Cardiac fibroblast (primary cell): ENCODE data around the gene FRMD4A.
A peak's percentile ranks its signal among the peaks of the same experiment; 100 is the strongest.
"Not testable (repeated sequence)": the region's sequence is repeated elsewhere in the genome, so short reads cannot be mapped to it uniquely, and the experiment has no call there.

ENCODE experiments used
- DNase-seq, 2 donors: peaks; one replicate each; pipeline versions ENCODE4 v3.0.0 to v3.0.0-alpha.2; 2010; ENCODE audit warnings: low read depth in 2 of 2
- H3K4me3 ChIP-seq, 2 donors: replicated peaks in 1 of 2; 1 replicate in 1 of 2; 2 replicates in 1 of 2; pipeline ENCODE4 v1.5.1; 2011; ENCODE audit warnings: low read depth in 2 of 2, low read length in 2 of 2, mild to moderate bottlenecking in 2 of 2, moderate library complexity in 1 of 2
- CTCF ChIP-seq: IDR thresholded peaks from one replicate; pipeline ENCODE4 v1.5.1; 2011; ENCODE audit warnings: low read depth, mild to moderate bottlenecking, low read length, inconsistent platforms

The FRMD4A gene

GRCh38 chr10:13905281-13905680 is 425.4 kb downstream of the FRMD4A start:
- no peak overlapping the region for H3K4me3 ChIP-seq
- TF ChIP-seq CTCF, result no peak
- no peak for DNase-seq

DNA sequence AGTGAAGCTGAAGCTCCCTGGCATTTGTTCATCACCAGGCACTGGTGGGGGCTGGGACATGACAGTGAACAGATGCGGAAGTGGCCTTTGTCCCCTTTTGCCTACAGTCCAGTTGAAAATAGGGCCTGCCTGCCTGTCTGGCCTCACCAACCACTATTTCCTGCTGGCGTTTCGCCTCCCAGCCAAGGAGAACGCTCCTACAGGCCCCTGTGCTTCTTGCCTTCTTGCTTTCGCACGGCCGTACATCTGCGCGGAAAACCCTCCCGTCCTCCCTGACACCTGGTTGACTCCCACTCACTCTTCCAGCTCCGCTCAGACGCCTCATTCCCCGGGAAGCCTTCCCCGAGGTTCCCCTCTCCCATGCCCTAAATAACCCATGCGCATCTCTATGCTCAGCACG is 426.7 kb downstream of the FRMD4A start:
- no peak for TF ChIP-seq CTCF
- H3K4me3 ChIP-seq, result no peak overlapping the region
- DNase-seq, result no peak

GRCh38 chr10:13902868-13903587 is 427.7 kb downstream of the FRMD4A start:
- H3K4me3 ChIP-seq, result no peak overlapping the region
- no peak for DNase-seq
- TF ChIP-seq CTCF, result no peak

DNA sequence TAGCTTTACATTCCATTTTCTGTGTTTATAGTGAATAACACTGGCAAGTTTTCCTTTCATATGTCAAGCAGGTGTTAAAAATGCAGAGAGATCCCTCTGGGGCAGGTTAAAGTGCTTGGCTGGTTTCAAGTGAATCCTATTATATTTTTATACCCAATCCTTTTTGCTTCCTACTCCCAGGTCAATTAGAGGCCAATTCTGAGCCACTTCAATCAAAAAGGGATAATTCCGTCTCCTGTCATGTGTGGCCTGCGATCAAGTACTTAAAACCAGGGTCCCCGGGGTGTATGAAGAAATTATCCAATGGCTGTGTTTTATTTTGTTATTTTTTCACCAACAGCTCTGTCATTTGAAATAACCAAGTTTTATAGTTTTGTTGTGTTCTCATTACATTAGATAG is 430.8 kb downstream of the FRMD4A start:
- DNase-seq, result no peak
- no peak overlapping the region for H3K4me3 ChIP-seq
- no peak for TF ChIP-seq CTCF

DNA sequence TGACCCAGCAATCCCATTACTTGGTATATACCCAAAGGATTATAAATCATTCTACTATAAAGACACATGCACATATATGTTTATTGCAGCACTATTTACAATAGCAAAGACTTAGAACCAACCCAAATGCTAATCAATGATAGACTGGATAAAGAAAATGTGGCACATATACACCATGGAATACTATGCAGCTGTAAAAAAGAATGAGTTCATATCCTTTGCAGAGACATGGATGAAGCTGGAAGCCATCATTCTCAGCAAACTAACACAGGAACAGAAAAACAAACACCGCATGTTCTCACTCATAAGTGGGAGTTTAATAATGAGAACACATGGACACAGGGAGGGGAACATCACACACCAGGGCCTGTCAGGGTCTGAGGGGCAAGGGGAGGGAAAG is 434.6 kb downstream of the FRMD4A start:
- DNase-seq, H3K4me3 ChIP-seq: not testable (repeated sequence)

- DNase-seq, result peak; percentile 26 to 72
- no peak for TF ChIP-seq CTCF
- peak overlapping the region in 1 of 2 donors; percentile 4 for H3K4me3 ChIP-seq
Observed at GRCh38 chr10:13894412-13895093, 436.2 kb downstream of the FRMD4A start.

GRCh38 chr10:13893926-13894325 is 436.8 kb downstream of the FRMD4A start:
- peak overlapping the region in 1 of 2 donors; percentile 4 for H3K4me3 ChIP-seq
- no peak for TF ChIP-seq CTCF
- DNase-seq, result peak; percentile 26 to 70
